ENCODE measurements around the gene MRPL41.
"Not testable (repeated sequence)": the region's sequence is repeated elsewhere in the genome, so short reads cannot be mapped to it uniquely, and the experiment has no call there.

MRPL41 gene

GRCh38 chr9:137551264-137552021 is at the start of gene MRPL41:
TSS of gene MRPL41 (plus strand) at chr9:137551879. CDS start at chr9:137552082, 203 bp downstream.
- DNase-seq = peak; percentile 31 to 93 (median 84)

GRCh38 chr9:137502008-137502911 is 49.4 kb upstream of the MRPL41 start:
- no peak for DNase-seq

GRCh38 chr9:137504432-137504777 is 47.3 kb upstream of the MRPL41 start:
- DNase-seq = no peak

- no peak for DNase-seq
Measured at GRCh38 chr9:137505421-137506140, 46.1 kb upstream of the MRPL41 start.

GRCh38 chr9:137506274-137506673 is 45.4 kb upstream of the MRPL41 start:
- DNase-seq = no peak

GRCh38 chr9:137506702-137507171 is 44.9 kb upstream of the MRPL41 start:
- no peak for DNase-seq

GRCh38 chr9:137509198-137509597 is 42.5 kb upstream of the MRPL41 start:
- no peak for DNase-seq

GRCh38 chr9:137511126-137511525 is 40.6 kb upstream of the MRPL41 start:
- not testable (repeated sequence) for DNase-seq

- DNase-seq = no peak
Measured at GRCh38 chr9:137511758-137512463, 39.8 kb upstream of the MRPL41 start.

GRCh38 chr9:137513136-137513535 is 38.5 kb upstream of the MRPL41 start:
- not testable (repeated sequence) for DNase-seq

GRCh38 chr9:137513801-137514570 is 37.7 kb upstream of the MRPL41 start:
- not testable (repeated sequence) for DNase-seq

GRCh38 chr9:137514691-137515337 is 36.9 kb upstream of the MRPL41 start:
- DNase-seq = no peak

GRCh38 chr9:137515338-137515724 is 36.3 kb upstream of the MRPL41 start:
- no peak for DNase-seq

- DNase-seq = no peak
Measured at GRCh38 chr9:137516144-137516917, 35.3 kb upstream of the MRPL41 start.

- DNase-seq = peak in 1 of 58 donors; percentile 42
Measured at GRCh38 chr9:137518661-137519459, 32.8 kb upstream of the MRPL41 start.

- no peak for DNase-seq
Measured at GRCh38 chr9:137519553-137519952, 32.1 kb upstream of the MRPL41 start.

GRCh38 chr9:137520614-137521404 is 30.9 kb upstream of the MRPL41 start:
- DNase-seq = no peak

Measured in anterior cingulate cortex (tissue), 58 donors.